GM23248 (cell line): ENCODE results near the gene DCUN1D2. TPM values are rescaled to one million over a fixed set of nuclear protein-coding genes. Genes with fewer than 3 reads are reported as not detected.
A peak's percentile ranks its signal among the peaks of the same experiment; 100 is the strongest.

ENCODE experiments used
- DNase-seq: peaks from one replicate; pipeline ENCODE4 v3.0.0-alpha.2; 2015
- H2AFZ ChIP-seq: fragments of 200-600 bp; sonication (generic); 2 replicates; pipeline ENCODE4 v1.6.1; 2016; ENCODE audit warnings: antibody characterized with exemption
- H3F3A ChIP-seq: fragments of 200-600 bp; sonication (generic); 2 replicates; pipeline ENCODE4 v1.6.1; 2016; ENCODE audit warnings: mild to moderate bottlenecking, antibody characterized with exemption, mixed run types; ENCODE audit not compliant: insufficient read depth
- H3K27ac ChIP-seq: fragments of 200-600 bp; sonication (generic); 2 replicates; pipeline ENCODE4 v1.5.1; 2016; ENCODE audit warnings: mild to moderate bottlenecking
- H3K27me3 ChIP-seq: fragments of 200-600 bp; sonication (generic); replicated peaks from 2 replicates; pipeline ENCODE4 v1.6.1; 2016; ENCODE audit warnings: mild to moderate bottlenecking; ENCODE audit not compliant: insufficient read depth
- H3K36me3 ChIP-seq: fragments of 200-600 bp; sonication (generic); 2 replicates; pipeline ENCODE4 v1.6.1; 2016; ENCODE audit warnings: low read depth, mild to moderate bottlenecking
- H3K4me1 ChIP-seq: fragments of 200-600 bp; sonication (generic); 2 replicates; pipeline ENCODE4 v1.6.1; 2016; ENCODE audit warnings: mild to moderate bottlenecking; ENCODE audit not compliant: insufficient read depth
- H3K4me2 ChIP-seq: fragments of 200-600 bp; sonication (generic); one replicate; pipeline ENCODE4 v1.6.1; 2016; ENCODE audit warnings: mild to moderate bottlenecking; ENCODE audit not compliant: unreplicated experiment
- H3K4me3 ChIP-seq: fragments of 200-600 bp; sonication (generic); 2 replicates; pipeline ENCODE4 v1.5.1; 2016; ENCODE audit warnings: mild to moderate bottlenecking
- H3K79me2 ChIP-seq: fragments of 200-600 bp; sonication (generic); 2 replicates; pipeline ENCODE4 v1.6.1; 2016; ENCODE audit warnings: mild to moderate bottlenecking; ENCODE audit not compliant: insufficient read depth
- H3K9ac ChIP-seq: fragments of 200-600 bp; sonication (generic); 2 replicates; pipeline ENCODE4 v1.6.1; 2016; ENCODE audit warnings: mild to moderate bottlenecking
- H3K9me2 ChIP-seq: fragments of 200-600 bp; sonication (generic); 2 replicates; pipeline ENCODE4 v1.6.1; 2016; ENCODE audit warnings: mixed run types, mild to moderate bottlenecking, moderate library complexity; ENCODE audit not compliant: insufficient read depth
- H3K9me3 ChIP-seq: fragments of 200-600 bp; sonication (generic); one replicate; pipeline ENCODE4 v1.6.1; 2017; ENCODE audit warnings: low read depth
- H4K20me1 ChIP-seq: fragments of 200-600 bp; sonication (generic); 2 replicates; pipeline ENCODE4 v1.6.0; 2016; ENCODE audit not compliant: insufficient read depth
- EZH2 ChIP-seq: fragments of 200-600 bp; sonication (generic); IDR thresholded peaks from 2 replicates; pipeline ENCODE4 v1.6.1; 2018; ENCODE audit warnings: antibody characterized with exemption, mild to moderate bottlenecking; ENCODE audit not compliant: insufficient read depth, poor library complexity, severe bottlenecking
- EZH2phosphoT487 ChIP-seq: fragments of 200-600 bp; sonication (generic); IDR thresholded peaks from 2 replicates; pipeline ENCODE4 v1.6.1; 2018; ENCODE audit warnings: antibody characterized with exemption, moderate library complexity, mild to moderate bottlenecking, low read depth; ENCODE audit not compliant: insufficient read depth
- WGBS, 2 experiments: methylation state at CpG; one replicate each; pipeline ENCODE4 v1.1.6; 2015 to 2017; ENCODE audit warnings: low lambda C conversion rate in 2 of 2, low coverage in 1 of 2; ENCODE audit errors: missing lambda C conversion rate in 2 of 2; 5-methylcytosine and 5-hydroxymethylcytosine counted together
- in situ Hi-C: fragments of 300-500 bp; cut with MboI; formaldehyde crosslinking; loops from 2 replicates; pipeline ENCODE4 v1.15.0; 2020
- polyA plus RNA-seq: library from polyadenylated mRNA; unstranded; fragments of >200 nt; fragmentation: Nextera tagmentation; extraction: Ambion mirVana; gene quantifications from 2 replicates; pipeline ENCODE4 v1.2.1, GENCODE V29; 2016
- total RNA-seq: library from RNA; depleted of rRNA; stranded (reverse); fragments of >200 nt; shearing (Covaris generic); gene quantifications from 2 replicates; pipeline ENCODE4 v1.2.3, GENCODE V29; 2014

DCUN1D2 gene
- total and polyA plus RNA-seq, 2 experiments from 2014 or later, result 7.2 to 9.9 TPM

DNA sequence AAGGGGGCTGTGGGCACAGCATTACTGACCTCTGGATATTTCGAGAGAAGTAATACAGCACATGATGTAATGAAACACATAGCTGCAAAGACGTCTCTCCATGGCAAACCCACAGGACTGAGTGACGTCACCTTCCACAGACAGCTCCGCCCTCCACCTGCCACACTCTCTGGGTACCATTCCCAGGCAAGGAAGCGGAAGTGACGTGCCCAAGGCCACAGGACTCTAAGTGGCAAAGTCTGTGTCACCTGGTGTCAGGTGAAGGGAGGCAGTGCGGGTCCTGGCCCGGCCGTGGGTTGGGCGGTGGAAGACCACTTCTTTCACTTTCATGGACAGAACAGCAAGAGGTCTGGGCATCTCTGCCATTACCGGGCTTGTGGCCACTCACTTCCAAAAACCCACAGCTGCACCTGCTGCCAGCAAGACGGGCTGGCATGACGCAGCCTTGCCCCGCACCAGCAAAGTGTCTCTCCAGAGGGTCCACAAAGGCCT is 30.4 kb downstream of the DCUN1D2 start:
- WGBS, 2 experiments, result 93 to 96% methylated on average over 14 of the region's 14 CpGs

DNA sequence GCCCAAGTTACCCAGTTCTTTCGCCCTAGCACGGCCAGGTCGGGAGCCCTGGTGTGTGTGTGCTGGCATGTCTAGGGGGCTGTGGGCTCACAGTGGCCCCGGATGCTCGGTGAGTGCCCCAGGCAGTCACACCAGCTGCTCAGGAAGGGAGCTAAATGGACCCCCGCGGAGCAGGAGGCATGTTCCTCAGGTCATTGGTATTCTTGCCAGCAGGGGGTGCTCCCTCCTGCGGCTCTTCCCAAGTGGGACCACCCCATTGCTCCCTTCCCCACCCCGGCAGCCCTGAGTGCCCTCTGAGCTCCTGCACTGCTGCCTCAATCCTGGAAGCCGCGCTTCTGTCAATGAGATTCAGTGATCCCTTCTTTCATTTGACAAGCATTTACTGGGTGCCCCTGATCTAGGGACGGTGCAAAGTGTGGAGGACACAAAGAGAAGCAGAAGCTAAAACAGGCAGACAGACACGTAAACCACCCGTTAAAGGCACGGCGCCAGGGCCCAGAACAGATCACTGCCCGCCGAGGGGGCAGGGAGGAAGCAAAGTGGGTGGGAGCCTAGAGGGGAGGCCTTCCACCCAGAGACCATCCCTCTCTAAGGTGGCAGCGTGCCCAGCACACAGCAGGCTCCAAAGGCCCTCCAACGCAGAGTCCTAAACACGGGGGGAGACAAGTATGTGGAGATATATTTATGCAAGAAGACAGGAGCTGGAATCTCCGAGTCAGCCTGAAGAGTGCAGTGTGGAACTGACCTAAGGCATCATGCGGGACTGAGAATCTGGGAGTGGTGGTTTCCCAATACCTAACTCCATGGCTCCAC is 32.1 kb downstream of the DCUN1D2 start:
- H3F3A ChIP-seq, result peaks cover 10% of the 10 kb centered on the region
- H3K4me1 ChIP-seq, result peaks cover 12% of the 10 kb centered on the region
- H3K36me3 ChIP-seq, result peaks cover 31% of the 10 kb centered on the region; the same call in 1 of the 2 replicates
- H4K20me1 ChIP-seq, result no peaks in the 10 kb centered on the region
- 85 to 86% methylated on average over 23 of the region's 23 CpGs for WGBS, 2 experiments
- H3K27ac ChIP-seq, result no peak overlapping the region
- H2AFZ ChIP-seq, result no peak overlapping the region
- TF ChIP-seq EZH2phosphoT487, result no peak
- TF ChIP-seq EZH2, result no peak
- no peaks in the 10 kb centered on the region for H3K9me3 ChIP-seq
- no peaks in the 10 kb centered on the region for H3K27me3 ChIP-seq
- no peak overlapping the region for H3K4me3 ChIP-seq
- H3K9me2 ChIP-seq, result no peaks in the 10 kb centered on the region
- in situ Hi-C loops, result no loop called here
- H3K4me2 ChIP-seq, result no peak overlapping the region
- no peaks in the 10 kb centered on the region for H3K79me2 ChIP-seq
- no peak overlapping the region for H3K9ac ChIP-seq
- DNase-seq, result peak; percentile 12

More for the DNA sequence above, 30.4 kb downstream of the DCUN1D2 start:
- no peaks in the 10 kb centered on the region for H3K9me3 ChIP-seq
- H3K4me3 ChIP-seq, result no peak overlapping the region
- in situ Hi-C loops, result no loop called here
- H2AFZ ChIP-seq, result no peak overlapping the region
- H3K27me3 ChIP-seq, result no peaks in the 10 kb centered on the region
- H3K27ac ChIP-seq, result no peak overlapping the region
- no peaks in the 10 kb centered on the region for H3K9me2 ChIP-seq
- TF ChIP-seq EZH2 (no peak), EZH2phosphoT487 (no peak)
- H3K36me3 ChIP-seq, result peaks cover 31% of the 10 kb centered on the region; the same call in 1 of the 2 replicates
- no peaks in the 10 kb centered on the region for H3K4me1 ChIP-seq
- H3K4me2 ChIP-seq, result no peak overlapping the region
- no peak overlapping the region for H3K9ac ChIP-seq
- DNase-seq, result no peak
- H4K20me1 ChIP-seq, result no peaks in the 10 kb centered on the region
- H3K79me2 ChIP-seq, result no peaks in the 10 kb centered on the region
- H3F3A ChIP-seq, result no peaks in the 10 kb centered on the region; the same call in 1 of the 2 replicates

DNA sequence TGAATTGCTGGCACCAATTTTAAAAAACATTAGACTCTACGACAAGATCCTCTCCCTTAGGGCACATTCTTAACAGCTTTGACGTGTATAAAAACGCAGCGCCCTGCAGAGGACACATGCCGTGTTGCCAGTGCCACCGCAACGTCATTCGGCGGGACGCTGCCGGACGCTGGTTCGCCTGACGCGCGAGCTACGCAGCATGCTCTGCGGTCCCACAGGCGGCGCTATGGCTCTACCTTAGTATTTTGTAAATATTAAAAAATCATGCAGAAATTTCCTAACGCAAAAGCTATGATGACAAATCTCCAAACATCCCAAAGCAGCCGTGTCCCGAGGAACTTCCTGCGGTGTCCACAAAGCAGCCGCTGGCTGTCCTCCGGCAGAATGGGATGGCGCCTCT is 33.0 kb downstream of the DCUN1D2 start:
- no peak overlapping the region for H3K9ac ChIP-seq
- DNase-seq, result no peak
- no peaks in the 10 kb centered on the region for H3K9me2 ChIP-seq
- TF ChIP-seq EZH2 (no peak), EZH2phosphoT487 (no peak)
- H4K20me1 ChIP-seq, result no peaks in the 10 kb centered on the region
- no peaks in the 10 kb centered on the region for H3K9me3 ChIP-seq
- no peaks in the 10 kb centered on the region for H3K27me3 ChIP-seq
- H3K79me2 ChIP-seq, result no peaks in the 10 kb centered on the region
- no peak overlapping the region for H3K4me2 ChIP-seq
- H3K36me3 ChIP-seq, result peaks cover 30% of the 10 kb centered on the region; the same call in 1 of the 2 replicates
- no peak overlapping the region for H2AFZ ChIP-seq
- peaks cover 10% of the 10 kb centered on the region for H3F3A ChIP-seq
- H3K4me1 ChIP-seq, result peaks cover 13% of the 10 kb centered on the region
- H3K27ac ChIP-seq, result no peak overlapping the region
- H3K4me3 ChIP-seq, result no peak overlapping the region
- in situ Hi-C loops, result no loop called here
- WGBS, 2 experiments, result 91 to 92% methylated on average over 27 of the region's 27 CpGs

DNA sequence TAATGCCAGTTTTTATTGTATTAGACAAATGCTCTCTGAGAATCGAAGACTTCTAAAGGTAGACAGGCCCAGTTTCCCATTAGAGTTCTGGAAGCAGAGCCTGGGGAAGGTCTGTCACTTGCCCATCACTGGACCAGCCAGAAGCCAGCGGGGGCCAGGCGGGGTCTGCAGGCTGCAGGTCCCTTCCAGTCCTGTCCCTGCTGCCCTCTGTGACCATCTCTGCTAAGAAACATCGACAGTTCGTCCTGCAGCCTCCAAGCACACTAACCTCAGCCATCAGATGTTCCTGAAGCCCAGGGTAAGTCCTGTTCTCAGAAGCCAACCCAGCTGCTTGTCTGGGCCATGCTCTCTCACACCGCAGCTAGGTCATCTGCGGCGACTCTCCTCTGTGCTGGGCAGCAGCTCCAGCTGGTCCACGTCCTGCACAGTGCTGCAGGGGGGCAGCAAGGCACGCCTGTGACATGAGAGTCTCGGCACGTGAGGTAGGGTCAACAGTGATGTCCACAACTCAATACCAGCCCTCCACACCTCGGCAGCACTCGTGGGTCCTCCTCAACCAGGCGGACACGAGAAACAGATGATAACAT is 34.3 kb downstream of the DCUN1D2 start:
- Histone ChIP-seq H3K4me1 (peaks cover 13% of the 10 kb centered on the region), H3K9me3 (no peaks in the 10 kb centered on the region), H3K4me2 (no peak overlapping the region), H2AFZ (no peak overlapping the region), H3K79me2 (no peaks in the 10 kb centered on the region), H3K4me3 (no peak overlapping the region), H3K27ac (no peak overlapping the region), H4K20me1 (no peaks in the 10 kb centered on the region), H3K9ac (no peak overlapping the region), H3F3A (peaks cover 10% of the 10 kb centered on the region), H3K27me3 (no peaks in the 10 kb centered on the region), H3K36me3 (peaks cover 22% of the 10 kb centered on the region; the same call in 1 of the 2 replicates), H3K9me2 (no peaks in the 10 kb centered on the region)
- in situ Hi-C loops, result no loop called here
- TF ChIP-seq EZH2 (no peak), EZH2phosphoT487 (no peak)
- DNase-seq, result no peak
- WGBS, 2 experiments, result 90 to 92% methylated on average over 16 of the region's 16 CpGs
